Measurements from ENCODE around the gene CLIP4.
A peak's percentile ranks its signal among the peaks of the same experiment; 100 is the strongest.

The CLIP4 gene

GRCh38 chr2:29223851-29224692 is 108.9 kb downstream of the CLIP4 start:
- DNase-seq, result no peak

GRCh38 chr2:29224693-29225551 is 109.7 kb downstream of the CLIP4 start:
- no peak for DNase-seq

- DNase-seq, result no peak
These were observed 110.6 kb downstream of the CLIP4 start for GRCh38 chr2:29225814-29226213.

GRCh38 chr2:29226375-29226774 is 111.2 kb downstream of the CLIP4 start:
- DNase-seq, result no peak

- no peak for DNase-seq
These were observed 111.6 kb downstream of the CLIP4 start for GRCh38 chr2:29226808-29227207.

GRCh38 chr2:29227935-29228675 is 112.9 kb downstream of the CLIP4 start:
- no peak for DNase-seq

GRCh38 chr2:29228947-29229346 is 113.7 kb downstream of the CLIP4 start:
- no peak for DNase-seq

- no peak for DNase-seq
These were observed 114.4 kb downstream of the CLIP4 start for GRCh38 chr2:29229640-29230039.

- no peak for DNase-seq
These were observed 116.8 kb downstream of the CLIP4 start for GRCh38 chr2:29232041-29232440.

- DNase-seq, result no peak
These were observed 118.2 kb downstream of the CLIP4 start for GRCh38 chr2:29233428-29233827.

GRCh38 chr2:29235411-29235810 is 120.2 kb downstream of the CLIP4 start:
- no peak for DNase-seq

- no peak for DNase-seq
These were observed 120.9 kb downstream of the CLIP4 start for GRCh38 chr2:29236074-29236473.

GRCh38 chr2:29238497-29238896 is 123.3 kb downstream of the CLIP4 start:
- DNase-seq, result peak; percentile 14
